Right atrium auricular region (tissue), 2 donors: ENCODE results near the gene CCNF. TPM values are rescaled to one million over a fixed set of nuclear protein-coding genes. Genes with fewer than 3 reads are reported as not detected.

Experiments used
- DNase-seq: peaks from one replicate; pipeline ENCODE4 v3.0.0-alpha.2; 2019; ENCODE audit warnings: low spot score
- H3K27ac ChIP-seq, 2 donors: fragments of 200-600 bp; sonication (generic); 1 replicate in 1 of 2; 2 replicates in 1 of 2; pipeline ENCODE4 v1.5.1; 2016 to 2019
- H3K27me3 ChIP-seq, 2 donors: fragments of 200-600 bp; sonication (generic); one replicate each; pipeline versions ENCODE4 v1.5.1 to v1.6.0; 2017 to 2019
- H3K36me3 ChIP-seq: fragments of 200-600 bp; sonication (generic); one replicate; pipeline ENCODE4 v1.5.1; 2016
- H3K4me1 ChIP-seq, 2 donors: fragments of 200-600 bp; sonication (generic); one replicate each; pipeline versions ENCODE4 v1.5.1 to v1.6.0; 2017 to 2019
- H3K4me3 ChIP-seq, 2 donors: fragments of 200-600 bp; sonication (generic); 1 replicate in 1 of 2; 2 replicates in 1 of 2; pipeline ENCODE4 v1.5.1; 2017 to 2019; ENCODE audit warnings: mild to moderate bottlenecking in 1 of 2, moderate library complexity in 1 of 2
- H3K9me3 ChIP-seq, 2 donors: fragments of 200-600 bp; sonication (generic); one replicate each; pipeline ENCODE4 v1.5.1; 2019
- CTCF ChIP-seq, 2 donors: fragments of 200-600 bp; sonication (generic); IDR thresholded peaks; one replicate each; pipeline ENCODE4 v1.5.1; 2019; ENCODE audit warnings: antibody characterized with exemption in 2 of 2
- total RNA-seq, 2 donors: library from RNA; depleted of rRNA; stranded (reverse); fragments of >200 nt; gene quantifications; one replicate each; pipeline ENCODE4 v1.1.0, GENCODE V29; 2016

CCNF gene
- total RNA-seq, 2 donors from 2014 or later = 1.4 to 1.7 TPM

- Histone ChIP-seq H3K9me3 (no peaks in the 10 kb centered on the region), H3K36me3 (peaks cover 7% of the 10 kb centered on the region), H3K4me3 (no peak overlapping the region), H3K27me3 (no peaks in the 10 kb centered on the region), H3K4me1 (no peaks in the 10 kb centered on the region), H3K27ac (no peak overlapping the region)
- no peak for DNase-seq
- no peak for TF ChIP-seq CTCF (IDR thresholded peaks at IDR 0.05)
Measured at GRCh38 chr16:2449118-2449517, 19.9 kb downstream of the CCNF start.

GRCh38 chr16:2450535-2450934 lies 21.3 kb downstream of the CCNF start:
- Histone ChIP-seq H3K27me3 (no peaks in the 10 kb centered on the region), H3K36me3 (peaks cover 7% of the 10 kb centered on the region), H3K4me3 (no peak overlapping the region), H3K4me1 (no peaks in the 10 kb centered on the region), H3K27ac (no peak overlapping the region), H3K9me3 (no peaks in the 10 kb centered on the region)
- no peak for DNase-seq
- no peak for TF ChIP-seq CTCF (IDR thresholded peaks at IDR 0.05)

GRCh38 chr16:2450975-2451381 lies 21.7 kb downstream of the CCNF start:
- Histone ChIP-seq H3K36me3 (peaks cover 7% of the 10 kb centered on the region), H3K27ac (no peak overlapping the region), H3K4me3 (no peak overlapping the region), H3K9me3 (no peaks in the 10 kb centered on the region), H3K4me1 (no peaks in the 10 kb centered on the region), H3K27me3 (no peaks in the 10 kb centered on the region)
- no peak for DNase-seq
- no peak for TF ChIP-seq CTCF (IDR thresholded peaks at IDR 0.05)

GRCh38 chr16:2451851-2452320 lies 22.6 kb downstream of the CCNF start:
- Histone ChIP-seq H3K36me3 (peaks cover 7% of the 10 kb centered on the region), H3K27me3 (no peaks in the 10 kb centered on the region)

GRCh38 chr16:2452650-2453049 lies 23.4 kb downstream of the CCNF start:
- Histone ChIP-seq H3K36me3 (peaks cover 7% of the 10 kb centered on the region), H3K9me3 (no peaks in the 10 kb centered on the region), H3K27me3 (no peaks in the 10 kb centered on the region), H3K4me1 (no peaks in the 10 kb centered on the region), H3K27ac (no peak overlapping the region), H3K4me3 (no peak overlapping the region)
- DNase-seq = no peak
- TF ChIP-seq CTCF (IDR thresholded peaks at IDR 0.05) = no peak

More at GRCh38 chr16:2451851-2452320, 22.6 kb downstream of the CCNF start:
- Histone ChIP-seq H3K27ac (no peak overlapping the region), H3K4me1 (no peaks in the 10 kb centered on the region), H3K9me3 (no peaks in the 10 kb centered on the region), H3K4me3 (no peak overlapping the region)
- TF ChIP-seq CTCF (IDR thresholded peaks at IDR 0.05) = no peak
- no peak for DNase-seq
